DOHH2 (cell line): ENCODE measurements around the gene HARS1.

Source experiments
- H3F3A ChIP-seq: fragments of 200-600 bp; sonication (generic), shearing (Covaris generic); 2 replicates; pipeline ENCODE4 v1.6.0; 2016; ENCODE audit warnings: antibody characterized with exemption, mild to moderate bottlenecking; ENCODE audit not compliant: control insufficient read depth, insufficient read depth
- H3K27ac ChIP-seq: fragments of 200-600 bp; sonication (generic); 2 replicates; pipeline ENCODE4 v1.5.1; 2014; ENCODE audit warnings: low read depth, mild to moderate bottlenecking, low read length, moderate library complexity
- H3K27me3 ChIP-seq: fragments of 200-600 bp; sonication (generic); 2 replicates; pipeline ENCODE4 v1.6.1; 2014; ENCODE audit warnings: mild to moderate bottlenecking, low read length, mixed read lengths; ENCODE audit not compliant: control insufficient read depth
- H3K36me3 ChIP-seq: fragments of 200-600 bp; sonication (generic); 2 replicates; pipeline ENCODE4 v1.6.1; 2014; ENCODE audit warnings: mild to moderate bottlenecking, low read length, moderate library complexity, mixed read lengths; ENCODE audit not compliant: control insufficient read depth
- H3K4me1 ChIP-seq: fragments of 200-600 bp; sonication (generic); 2 replicates; pipeline ENCODE4 v1.6.1; 2014; ENCODE audit warnings: mild to moderate bottlenecking, low read length, mixed read lengths; ENCODE audit not compliant: control insufficient read depth
- H3K4me2 ChIP-seq: fragments of 200-600 bp; sonication (generic); 2 replicates; pipeline ENCODE4 v1.6.0; 2014; ENCODE audit warnings: mild to moderate bottlenecking, low read length, moderate library complexity
- H3K4me3 ChIP-seq: fragments of 200-600 bp; sonication (generic); 2 replicates; pipeline ENCODE4 v1.5.1; 2014; ENCODE audit warnings: mild to moderate bottlenecking, low read length, mixed read lengths
- H3K79me2 ChIP-seq: fragments of 200-600 bp; sonication (generic); 2 replicates; pipeline ENCODE4 v1.6.1; 2014; ENCODE audit warnings: mild to moderate bottlenecking, low read length, mixed read lengths; ENCODE audit not compliant: control insufficient read depth
- H3K9me2 ChIP-seq: fragments of 200-600 bp; sonication (generic); replicated peaks from 2 replicates; pipeline ENCODE4 v1.6.1; 2014; ENCODE audit warnings: mild to moderate bottlenecking, low read length, mixed read lengths; ENCODE audit not compliant: control insufficient read depth
- H3K9me3 ChIP-seq: fragments of 200-600 bp; sonication (generic); 2 replicates; pipeline ENCODE4 v1.6.1; 2014; ENCODE audit warnings: antibody characterized with exemption, low read length, mixed read lengths; ENCODE audit not compliant: control insufficient read depth, insufficient read depth
- H4K20me1 ChIP-seq: fragments of 200-600 bp; sonication (generic); 2 replicates; pipeline ENCODE4 v1.6.0; 2014; ENCODE audit warnings: low read depth, mild to moderate bottlenecking, antibody characterized with exemption, low read length, moderate library complexity; ENCODE audit not compliant: control insufficient read depth, insufficient read depth
- EZH2phosphoT487 ChIP-seq: fragments of 200-600 bp; sonication (generic); IDR thresholded peaks from 2 replicates; pipeline ENCODE4 v1.6.1; 2017; ENCODE audit warnings: borderline replicate concordance, mild to moderate bottlenecking, antibody characterized with exemption, low read length, moderate library complexity, mixed read lengths
- TF ChIP-seq, protein P1 (sequence below): fragments of 200-600 bp; sonication (generic); IDR thresholded peaks from one replicate; pipeline ENCODE4 v1.5.1; 2014; ENCODE audit warnings: antibody characterized with exemption, mild to moderate bottlenecking, low read depth, low read length; ENCODE audit not compliant: poor library complexity, severe bottlenecking

The HARS1 gene, protein sequence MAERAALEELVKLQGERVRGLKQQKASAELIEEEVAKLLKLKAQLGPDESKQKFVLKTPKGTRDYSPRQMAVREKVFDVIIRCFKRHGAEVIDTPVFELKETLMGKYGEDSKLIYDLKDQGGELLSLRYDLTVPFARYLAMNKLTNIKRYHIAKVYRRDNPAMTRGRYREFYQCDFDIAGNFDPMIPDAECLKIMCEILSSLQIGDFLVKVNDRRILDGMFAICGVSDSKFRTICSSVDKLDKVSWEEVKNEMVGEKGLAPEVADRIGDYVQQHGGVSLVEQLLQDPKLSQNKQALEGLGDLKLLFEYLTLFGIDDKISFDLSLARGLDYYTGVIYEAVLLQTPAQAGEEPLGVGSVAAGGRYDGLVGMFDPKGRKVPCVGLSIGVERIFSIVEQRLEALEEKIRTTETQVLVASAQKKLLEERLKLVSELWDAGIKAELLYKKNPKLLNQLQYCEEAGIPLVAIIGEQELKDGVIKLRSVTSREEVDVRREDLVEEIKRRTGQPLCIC

DNA sequence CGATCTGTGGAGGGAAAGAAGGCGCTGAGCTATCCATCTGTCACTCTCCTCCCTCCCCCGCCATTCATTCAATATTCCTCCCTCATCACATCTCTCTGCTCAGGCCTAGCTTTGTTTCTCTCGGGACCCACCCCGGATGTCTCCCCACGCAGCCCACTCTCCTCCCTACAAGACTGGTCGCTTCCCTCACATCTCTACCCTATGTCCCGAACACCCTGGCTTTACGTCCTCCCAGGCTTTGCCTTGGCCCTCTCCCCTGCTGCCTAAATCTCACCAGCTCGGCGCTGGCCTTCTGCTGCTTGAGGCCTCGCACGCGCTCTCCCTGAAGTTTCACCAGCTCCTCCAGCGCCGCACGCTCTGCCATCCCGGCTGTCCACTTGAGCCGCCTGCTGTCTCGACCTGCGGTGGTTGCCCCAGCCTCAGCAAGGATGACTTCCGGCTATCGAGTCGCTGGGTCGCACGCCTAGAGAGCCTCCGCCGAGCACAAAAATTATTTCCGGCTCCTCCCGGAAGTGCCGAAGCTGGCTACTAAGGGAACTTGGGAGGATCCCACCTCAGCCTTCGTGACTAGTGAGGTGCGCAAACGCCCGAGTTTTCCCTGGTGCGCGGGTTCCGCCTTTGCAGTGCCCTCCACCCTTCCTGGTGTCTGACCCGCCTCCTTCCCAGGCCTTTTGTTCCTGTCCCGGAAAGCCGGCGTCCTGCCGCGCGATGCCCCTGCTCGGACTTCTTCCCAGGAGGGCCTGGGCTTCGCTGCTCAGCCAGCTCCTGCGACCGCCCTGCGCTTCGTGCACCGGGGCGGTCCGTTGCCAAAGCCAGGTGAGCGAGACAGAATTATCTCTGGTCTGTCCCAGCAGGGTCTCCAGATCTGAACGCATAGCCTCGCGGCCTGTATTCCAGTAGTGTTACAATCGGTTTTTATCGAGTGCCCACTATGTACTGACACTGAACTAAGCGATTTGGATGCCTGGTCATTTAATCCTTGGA, at the start of gene HARS1, which contains the start of gene HARS2:
Gene HARS1 (minus strand): TSS at position 430 of the 984 bp plus-strand sequence. CDS start 66 bp downstream, at position 364.
Gene HARS2 (plus strand): TSS at position 515 of the 984 bp plus-strand sequence. CDS start 194 bp downstream, at position 709.
- TF ChIP-seq EZH2phosphoT487: no peak
- TF ChIP-seq, protein P1, sequence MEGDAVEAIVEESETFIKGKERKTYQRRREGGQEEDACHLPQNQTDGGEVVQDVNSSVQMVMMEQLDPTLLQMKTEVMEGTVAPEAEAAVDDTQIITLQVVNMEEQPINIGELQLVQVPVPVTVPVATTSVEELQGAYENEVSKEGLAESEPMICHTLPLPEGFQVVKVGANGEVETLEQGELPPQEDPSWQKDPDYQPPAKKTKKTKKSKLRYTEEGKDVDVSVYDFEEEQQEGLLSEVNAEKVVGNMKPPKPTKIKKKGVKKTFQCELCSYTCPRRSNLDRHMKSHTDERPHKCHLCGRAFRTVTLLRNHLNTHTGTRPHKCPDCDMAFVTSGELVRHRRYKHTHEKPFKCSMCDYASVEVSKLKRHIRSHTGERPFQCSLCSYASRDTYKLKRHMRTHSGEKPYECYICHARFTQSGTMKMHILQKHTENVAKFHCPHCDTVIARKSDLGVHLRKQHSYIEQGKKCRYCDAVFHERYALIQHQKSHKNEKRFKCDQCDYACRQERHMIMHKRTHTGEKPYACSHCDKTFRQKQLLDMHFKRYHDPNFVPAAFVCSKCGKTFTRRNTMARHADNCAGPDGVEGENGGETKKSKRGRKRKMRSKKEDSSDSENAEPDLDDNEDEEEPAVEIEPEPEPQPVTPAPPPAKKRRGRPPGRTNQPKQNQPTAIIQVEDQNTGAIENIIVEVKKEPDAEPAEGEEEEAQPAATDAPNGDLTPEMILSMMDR: no peak
- peaks cover 59% of the 10 kb centered on the region for H3K36me3 ChIP-seq
- peak within 1 kb of the TSS; percentile 85 for H3K4me2 ChIP-seq
- H3K4me1 ChIP-seq: peaks cover 17% of the 10 kb centered on the region
- H3K79me2 ChIP-seq: peaks cover 66% of the 10 kb centered on the region
- H4K20me1 ChIP-seq: no peaks in the 10 kb centered on the region
- H3K27ac ChIP-seq: peak within 1 kb of the TSS; percentile 36
- H3F3A ChIP-seq: no peaks in the 10 kb centered on the region
- H3K9me3 ChIP-seq: no peaks in the 10 kb centered on the region
- no peaks in the 10 kb centered on the region for H3K9me2 ChIP-seq
- H3K27me3 ChIP-seq: no peaks in the 10 kb centered on the region
- H3K4me3 ChIP-seq: peak within 1 kb of the TSS; percentile 92

DNA sequence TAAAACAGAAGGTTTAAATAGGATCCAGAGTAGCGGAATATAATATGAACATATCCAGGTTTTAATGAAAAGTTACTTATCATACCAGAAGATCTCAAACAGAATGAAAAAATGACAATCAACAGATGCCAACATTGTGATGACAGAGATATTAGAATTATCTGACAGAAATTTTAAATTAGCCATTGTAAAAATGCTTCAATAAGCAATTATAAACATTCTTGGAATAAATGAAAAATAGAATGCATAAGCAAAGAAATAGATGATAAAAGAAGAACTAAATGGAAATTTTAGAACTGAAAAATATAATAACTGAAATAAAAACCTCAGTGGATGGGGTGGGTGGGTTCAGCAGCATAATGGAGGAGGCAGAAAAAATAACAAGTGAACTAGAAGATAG, 46.3 kb upstream of the HARS1 start:
- no peaks in the 10 kb centered on the region for H3K9me2 ChIP-seq
- no peaks in the 10 kb centered on the region for H3K79me2 ChIP-seq
- no peaks in the 10 kb centered on the region for H3F3A ChIP-seq
- no peak overlapping the region for H3K27ac ChIP-seq
- no peaks in the 10 kb centered on the region for H3K36me3 ChIP-seq
- peaks cover 16% of the 10 kb centered on the region for H3K27me3 ChIP-seq
- H3K4me2 ChIP-seq: no peak overlapping the region
- H4K20me1 ChIP-seq: no peaks in the 10 kb centered on the region
- no peaks in the 10 kb centered on the region for H3K9me3 ChIP-seq
- TF ChIP-seq EZH2phosphoT487: no peak
- TF ChIP-seq, protein P1: no peak
- H3K4me3 ChIP-seq: no peak overlapping the region
- no peaks in the 10 kb centered on the region for H3K4me1 ChIP-seq

DNA sequence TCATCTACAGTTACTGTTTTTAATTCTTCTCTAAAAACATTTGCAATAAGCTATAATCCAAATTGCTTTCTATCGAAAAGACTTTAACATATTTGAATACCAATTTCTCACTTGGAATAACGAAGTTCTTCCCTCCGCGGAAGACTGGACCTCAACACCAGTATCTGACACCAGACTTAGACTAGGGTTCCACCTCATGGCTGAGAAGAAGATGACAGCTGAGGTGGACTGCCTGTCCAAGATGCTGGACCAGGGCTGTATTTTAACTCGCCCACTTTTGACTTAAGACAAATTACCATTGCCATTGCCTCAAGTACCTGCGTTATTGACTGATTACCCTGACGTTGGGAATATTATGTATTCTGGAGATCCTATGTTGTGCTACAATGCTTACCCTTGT, 43.2 kb upstream of the HARS1 start:
- no peaks in the 10 kb centered on the region for H3K4me1 ChIP-seq
- no peaks in the 10 kb centered on the region for H3K36me3 ChIP-seq
- no peak overlapping the region for H3K4me3 ChIP-seq
- H3K79me2 ChIP-seq: no peaks in the 10 kb centered on the region
- H3K27me3 ChIP-seq: peaks cover 16% of the 10 kb centered on the region
- no peaks in the 10 kb centered on the region for H3F3A ChIP-seq
- H3K4me2 ChIP-seq: no peak overlapping the region
- no peaks in the 10 kb centered on the region for H4K20me1 ChIP-seq
- no peak for TF ChIP-seq EZH2phosphoT487
- TF ChIP-seq, protein P1: no peak
- no peaks in the 10 kb centered on the region for H3K9me3 ChIP-seq
- H3K27ac ChIP-seq: no peak overlapping the region
- H3K9me2 ChIP-seq: no peaks in the 10 kb centered on the region
